Neural cell (in vitro differentiated cells): ENCODE data around the gene MAN2C1.

Experiments used
- CTCF ChIP-seq: fragments of 450-650 bp; IDR thresholded peaks from 2 replicates; pipeline ENCODE4 v1.5.1; 2014; ENCODE audit warnings: antibody characterized with exemption, mild to moderate bottlenecking, moderate library complexity; ENCODE audit not compliant: poor library complexity, severe bottlenecking
- EP300 ChIP-seq: fragments of 450-650 bp; conservative IDR thresholded peaks from 2 replicates; pipeline ENCODE4 v1.6.1; 2014; ENCODE audit warnings: antibody characterized with exemption, mild to moderate bottlenecking, moderate library complexity; ENCODE audit not compliant: poor library complexity, severe bottlenecking

- TF ChIP-seq EP300 (no peak), CTCF (no peak)
Measured at GRCh38 chr15:75403892-75404291, 35.5 kb upstream of the MAN2C1 start.
